ENCODE measurements around the gene ARHGAP11A.
"Not testable (repeated sequence)": the region's sequence is repeated elsewhere in the genome, so short reads cannot be mapped to it uniquely, and the experiment has no call there.

ARHGAP11A gene

GRCh38 chr15:32615051-32615870 is at the start of gene ARHGAP11A:
Gene ARHGAP11A (plus strand): TSS chr15:32615504. CDS start chr15:32616212, 708 bp downstream.
- peak; percentile 78 for DNase-seq

GRCh38 chr15:32568988-32569387 is 46.3 kb upstream of the ARHGAP11A start:
- not testable (repeated sequence) for DNase-seq

GRCh38 chr15:32578482-32578881 is 36.8 kb upstream of the ARHGAP11A start:
- DNase-seq: not testable (repeated sequence)

GRCh38 chr15:32585844-32586243 is 29.5 kb upstream of the ARHGAP11A start:
- not testable (repeated sequence) for DNase-seq

GRCh38 chr15:32593151-32593550 is 22.2 kb upstream of the ARHGAP11A start, which contains the start of gene GOLGA8N:
Gene GOLGA8N (plus strand): TSS chr15:32593456.
- DNase-seq: not testable (repeated sequence)

- not testable (repeated sequence) for DNase-seq
These were observed 5.8 kb upstream of the ARHGAP11A start for GRCh38 chr15:32609518-32609917.

GRCh38 chr15:32610719-32611118 is 4.6 kb upstream of the ARHGAP11A start:
- DNase-seq: not testable (repeated sequence)

- DNase-seq: not testable (repeated sequence)
These were observed 623 bp upstream of the ARHGAP11A start for GRCh38 chr15:32614712-32615050.

- not testable (repeated sequence) for DNase-seq
These were observed 645 bp downstream of the ARHGAP11A start for GRCh38 chr15:32615871-32616426.

GRCh38 chr15:32636410-32636809 is 21.1 kb downstream of the ARHGAP11A start:
- no peak for DNase-seq

- DNase-seq: no peak
These were observed 21.7 kb downstream of the ARHGAP11A start for GRCh38 chr15:32636908-32637567.

- no peak for DNase-seq
These were observed 22.4 kb downstream of the ARHGAP11A start for GRCh38 chr15:32637704-32638103.

- no peak for DNase-seq
These were observed 26.3 kb downstream of the ARHGAP11A start, which contains the start of gene SCG5 for GRCh38 chr15:32641517-32642059. Gene SCG5 (plus strand): TSS chr15:32641710. CDS start chr15:32643593, 1,883 bp downstream.

- DNase-seq: no peak
These were observed 27.5 kb downstream of the ARHGAP11A start for GRCh38 chr15:32642667-32643435.

GRCh38 chr15:32643907-32644445 is 28.7 kb downstream of the ARHGAP11A start:
- no peak for DNase-seq

- DNase-seq: no peak
These were observed 31.0 kb downstream of the ARHGAP11A start for GRCh38 chr15:32646291-32646690.

GRCh38 chr15:32649342-32649741 is 34.0 kb downstream of the ARHGAP11A start:
- no peak for DNase-seq

GRCh38 chr15:32651229-32651837 is 36.0 kb downstream of the ARHGAP11A start:
- peak; percentile 36 for DNase-seq

GRCh38 chr15:32652178-32652577 is 36.9 kb downstream of the ARHGAP11A start:
- no peak for DNase-seq

GRCh38 chr15:32656091-32656490 is 40.8 kb downstream of the ARHGAP11A start:
- no peak for DNase-seq

- no peak for DNase-seq
These were observed 41.2 kb downstream of the ARHGAP11A start for GRCh38 chr15:32656496-32656895.

Measured in activated CD4-positive, CD25-positive, alpha-beta regulatory T cell treated with anti-CD3 and anti-CD28 coated beads, Interleukin-2, amount 50 U/mL, for 72 hours (primary cell).